ENCODE measurements around the gene POLE. TPM values are rescaled to one million over a fixed set of nuclear protein-coding genes. Genes with fewer than 3 reads are reported as not detected.
"Not testable (repeated sequence)": the region's sequence is repeated elsewhere in the genome, so short reads cannot be mapped to it uniquely, and the experiment has no call there.

Gene POLE
- total and polyA plus RNA-seq, 9 donors: 21.5 to 43.2 (median 31.4) TPM

DNA sequence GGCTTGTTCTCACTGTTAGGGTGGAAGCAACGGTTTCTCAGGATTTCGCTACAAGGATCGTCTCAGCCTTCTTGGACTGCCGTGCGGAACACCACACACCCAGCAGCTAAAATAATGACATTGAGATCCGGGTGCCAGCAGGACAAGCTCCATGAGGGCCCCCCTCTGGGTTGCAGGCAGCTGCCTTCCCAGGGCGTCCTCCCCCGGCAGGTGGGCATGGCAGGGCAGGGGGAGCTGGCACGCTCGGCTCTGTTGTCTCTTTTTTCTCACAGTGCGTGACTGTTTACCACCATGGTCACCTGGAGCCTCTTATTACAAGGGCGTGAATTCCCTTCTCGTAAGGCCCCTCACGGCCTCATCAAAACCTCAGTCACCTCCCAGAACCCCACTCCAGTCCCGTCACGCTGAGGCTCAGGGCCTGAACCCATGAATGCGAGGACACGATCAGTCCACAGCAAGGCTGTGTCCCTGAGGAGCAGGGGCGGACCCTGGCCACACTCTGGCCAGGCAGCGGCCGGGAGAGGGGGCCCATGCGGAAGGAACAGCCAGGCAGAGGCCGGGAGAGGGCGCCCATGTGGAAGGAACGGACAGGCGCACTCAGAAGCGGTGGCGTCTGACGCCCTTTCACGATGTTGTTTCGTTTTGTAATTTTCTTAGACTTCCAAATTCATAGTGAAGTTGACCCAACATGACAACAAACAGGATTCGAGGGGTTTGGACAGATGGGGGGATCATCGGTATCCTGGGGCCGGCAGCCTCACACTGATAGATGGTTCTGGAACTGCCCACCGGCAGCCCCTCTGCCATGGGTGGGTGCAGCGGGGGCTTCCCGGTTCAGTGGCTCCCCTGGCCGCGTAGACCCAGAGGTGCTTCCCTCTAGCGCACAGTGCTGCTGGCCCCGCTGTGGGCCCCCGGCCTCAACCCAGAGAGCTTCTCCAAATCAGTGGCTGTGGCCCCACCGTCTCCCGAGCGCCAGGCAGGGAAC is 86.8 kb downstream of the POLE start:
- H3K9me3 ChIP-seq (replicated peaks; ENCODE audit: control insufficient read depth, low read depth, low read length): no peaks in the 10 kb centered on the region
- WGBS (ENCODE audit: insufficient coverage): 32% methylated on average over 32 of the region's 45 CpGs
- H3K4me3 ChIP-seq (ENCODE audit: low read length): peak overlapping the region; percentile 50
- H3K27me3 ChIP-seq (ENCODE audit: control insufficient read depth, insufficient read depth, low read length): peaks cover 46% of the 10 kb centered on the region
- H3K36me3 ChIP-seq (ENCODE audit: control insufficient read depth, insufficient read depth, low read length): no peaks in the 10 kb centered on the region
- peak; percentile 90 for DNase-seq
- peaks cover 56% of the 10 kb centered on the region for H3K4me1 ChIP-seq (ENCODE audit: control insufficient read depth, insufficient read depth, low read length)
- H3K27ac ChIP-seq (ENCODE audit: low read length): peak overlapping the region; percentile 67

DNA sequence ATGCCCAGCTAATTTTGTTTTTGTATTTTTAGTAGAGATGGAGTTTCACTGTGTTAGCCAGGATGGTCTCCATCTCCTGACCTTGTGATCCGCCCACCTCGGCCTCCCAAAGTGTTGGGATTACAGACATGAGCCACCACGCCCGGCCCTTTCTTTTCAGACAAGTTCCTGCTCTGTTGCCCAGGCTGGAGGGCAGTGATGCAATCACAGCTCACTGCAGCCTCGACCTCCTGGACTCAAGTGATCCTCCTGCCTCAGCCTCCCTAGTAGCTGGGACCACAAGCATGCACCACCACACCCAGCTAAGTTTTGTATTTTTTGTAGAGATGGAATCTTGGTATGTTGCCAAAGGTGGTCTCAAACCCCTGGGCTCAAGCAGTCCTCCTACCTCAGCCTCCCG is 87.6 kb downstream of the POLE start:
- not testable (repeated sequence) for H3K9me3 ChIP-seq (replicated peaks; ENCODE audit: control insufficient read depth, low read depth, low read length); H3K27ac ChIP-seq (ENCODE audit: low read length); H3K4me3 ChIP-seq (ENCODE audit: low read length); H3K36me3 ChIP-seq (ENCODE audit: control insufficient read depth, insufficient read depth, low read length); DNase-seq
- H3K27me3 ChIP-seq (ENCODE audit: control insufficient read depth, insufficient read depth, low read length): peaks cover 43% of the 10 kb centered on the region
- H3K4me1 ChIP-seq (ENCODE audit: control insufficient read depth, insufficient read depth, low read length): peaks cover 55% of the 10 kb centered on the region
- 89% methylated on average over 4 of the region's 6 CpGs for WGBS (ENCODE audit: insufficient coverage)

DNA sequence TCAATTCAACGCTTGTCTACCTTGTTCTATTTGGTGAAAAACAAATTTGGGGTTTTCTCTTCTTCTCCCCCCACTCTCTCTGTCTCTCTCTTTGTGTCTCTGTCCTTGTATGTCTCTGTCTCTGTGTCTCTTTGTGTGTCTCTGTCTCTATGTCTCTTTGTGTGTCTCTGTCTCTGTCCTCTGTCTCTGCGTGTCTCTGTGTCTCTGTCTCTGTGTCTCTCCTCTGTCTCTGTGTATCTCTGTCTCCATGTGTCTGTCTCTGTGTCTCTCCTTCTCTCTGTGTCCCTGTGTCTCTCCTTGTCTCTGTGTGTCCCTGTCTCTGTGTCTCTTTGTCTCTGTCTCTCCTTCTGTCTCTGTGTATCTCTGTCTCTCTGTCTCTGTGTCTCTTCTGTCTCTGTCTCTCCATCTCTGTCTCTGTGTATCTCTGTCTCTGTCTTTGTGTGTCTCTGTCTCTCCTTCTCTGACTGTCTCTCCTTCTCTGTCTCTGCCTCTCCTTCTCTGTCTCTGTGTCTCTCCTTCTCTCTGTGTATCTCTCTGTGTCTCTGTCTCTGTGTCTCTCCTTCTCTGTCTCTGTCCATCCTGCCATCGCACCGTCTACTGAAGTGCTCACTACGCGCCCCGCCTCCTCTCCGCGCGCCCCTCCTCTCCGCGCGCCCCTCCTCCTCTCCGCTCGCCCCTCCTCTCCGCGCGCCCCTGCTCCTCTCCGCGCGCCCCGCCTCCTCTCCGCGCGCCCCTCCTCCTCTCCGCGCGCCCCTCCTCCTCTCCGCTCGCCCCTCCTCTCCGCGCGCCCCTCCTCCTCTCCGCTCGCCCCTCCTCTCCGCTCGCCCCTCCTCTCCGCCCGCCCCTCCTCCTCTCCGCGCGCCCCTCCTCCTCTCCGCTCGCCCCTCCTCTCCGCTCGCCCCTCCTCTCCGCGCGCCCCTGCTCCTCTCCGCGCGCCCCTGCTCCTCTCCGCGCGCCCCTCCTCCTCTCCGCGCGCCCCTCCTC is 89.5 kb downstream of the POLE start:
- no peaks in the 10 kb centered on the region for H3K9me3 ChIP-seq (replicated peaks; ENCODE audit: control insufficient read depth, low read depth, low read length)
- WGBS (ENCODE audit: insufficient coverage): 7% methylated on average over 5 of the region's 58 CpGs

DNA sequence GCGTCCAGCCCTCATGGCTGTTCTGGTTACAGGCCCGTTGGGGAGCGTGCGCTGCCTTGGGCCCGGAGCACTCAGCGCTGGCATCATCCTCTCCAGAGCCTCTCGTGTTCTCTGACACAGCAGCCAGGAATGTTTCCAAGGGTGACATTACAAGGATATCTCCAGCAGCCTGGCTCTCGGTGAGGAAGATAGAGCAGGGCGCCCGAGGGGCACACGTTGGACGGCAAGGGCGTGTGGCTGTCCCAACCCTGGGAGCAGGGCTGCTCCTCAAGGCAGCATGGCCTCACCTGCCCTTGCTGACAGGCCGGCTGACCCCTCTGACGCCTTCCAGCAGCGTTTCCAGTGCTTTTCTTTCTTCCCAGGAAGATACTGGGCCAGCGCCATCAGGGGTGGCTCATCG is 91.1 kb downstream of the POLE start:
- Histone ChIP-seq H3K27me3 (ENCODE audit: control insufficient read depth, insufficient read depth, low read length) (peaks cover 17% of the 10 kb centered on the region), H3K9me3 (replicated peaks; ENCODE audit: control insufficient read depth, low read depth, low read length) (no peaks in the 10 kb centered on the region), H3K27ac (ENCODE audit: low read length) (no peak overlapping the region), H3K36me3 (ENCODE audit: control insufficient read depth, insufficient read depth, low read length) (no peaks in the 10 kb centered on the region), H3K4me1 (ENCODE audit: control insufficient read depth, insufficient read depth, low read length) (peaks cover 29% of the 10 kb centered on the region), H3K4me3 (ENCODE audit: low read length) (no peak overlapping the region)
- DNase-seq: no peak
- WGBS (ENCODE audit: insufficient coverage): 71% methylated on average over 18 of the region's 18 CpGs

More for the DNA sequence above, 89.5 kb downstream of the POLE start:
- DNase-seq: peak; percentile 80
- Histone ChIP-seq H3K27ac (ENCODE audit: low read length) (peak overlapping the region; percentile 79), H3K4me1 (ENCODE audit: control insufficient read depth, insufficient read depth, low read length) (peaks cover 45% of the 10 kb centered on the region), H3K36me3 (ENCODE audit: control insufficient read depth, insufficient read depth, low read length) (no peaks in the 10 kb centered on the region), H3K27me3 (ENCODE audit: control insufficient read depth, insufficient read depth, low read length) (peaks cover 29% of the 10 kb centered on the region), H3K4me3 (ENCODE audit: low read length) (peak overlapping the region; percentile 34)

- peaks cover 13% of the 10 kb centered on the region for H3K27me3 ChIP-seq (ENCODE audit: control insufficient read depth, insufficient read depth, low read length)
- no peaks in the 10 kb centered on the region for H3K36me3 ChIP-seq (ENCODE audit: control insufficient read depth, insufficient read depth, low read length)
- H3K9me3 ChIP-seq (replicated peaks; ENCODE audit: control insufficient read depth, low read depth, low read length): no peaks in the 10 kb centered on the region
- H3K27ac ChIP-seq (ENCODE audit: low read length): no peak overlapping the region
- WGBS (ENCODE audit: insufficient coverage): 77% methylated on average over 3 of the region's 11 CpGs
- H3K4me3 ChIP-seq (ENCODE audit: low read length): no peak overlapping the region
- H3K4me1 ChIP-seq (ENCODE audit: control insufficient read depth, insufficient read depth, low read length): peaks cover 21% of the 10 kb centered on the region
- no peak for DNase-seq
Observed at GRCh38 chr12:132595183-132595582, 92.0 kb downstream of the POLE start.

- Histone ChIP-seq H3K27me3 (ENCODE audit: control insufficient read depth, insufficient read depth, low read length) (peaks cover 20% of the 10 kb centered on the region), H3K27ac (ENCODE audit: low read length) (no peak overlapping the region), H3K36me3 (ENCODE audit: control insufficient read depth, insufficient read depth, low read length) (no peaks in the 10 kb centered on the region), H3K4me1 (ENCODE audit: control insufficient read depth, insufficient read depth, low read length) (peaks cover 16% of the 10 kb centered on the region), H3K4me3 (ENCODE audit: low read length) (peak overlapping the region; percentile 7), H3K9me3 (replicated peaks; ENCODE audit: control insufficient read depth, low read depth, low read length) (no peaks in the 10 kb centered on the region)
- 10% methylated on average over 10 of the region's 11 CpGs for WGBS (ENCODE audit: insufficient coverage)
- DNase-seq: peak; percentile 97
Observed at GRCh38 chr12:132593938-132594358, 93.2 kb downstream of the POLE start.

DNA sequence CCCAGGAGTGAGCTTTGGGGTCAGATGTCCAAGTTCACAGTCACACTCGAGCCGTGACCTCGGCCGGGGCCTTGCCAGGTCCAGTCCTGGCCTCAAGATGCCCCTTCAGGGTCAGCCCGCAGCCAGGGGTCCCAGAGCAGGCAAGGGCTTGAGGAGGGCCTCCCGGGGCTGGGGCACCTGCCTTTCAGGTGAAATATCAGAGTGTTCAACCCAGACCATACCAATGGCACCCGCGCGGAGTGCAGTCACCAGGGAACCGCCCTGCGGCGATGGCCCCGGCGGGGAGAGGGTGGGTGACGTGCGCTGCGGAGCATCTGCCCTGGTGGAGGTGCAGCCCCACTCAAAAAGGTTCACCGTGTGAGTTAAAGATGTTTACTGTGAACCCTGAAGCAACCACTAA is 93.6 kb downstream of the POLE start:
- H3K36me3 ChIP-seq (ENCODE audit: control insufficient read depth, insufficient read depth, low read length): no peaks in the 10 kb centered on the region
- H3K4me3 ChIP-seq (ENCODE audit: low read length): peak overlapping the region; percentile 7
- no peak overlapping the region for H3K27ac ChIP-seq (ENCODE audit: low read length)
- no peaks in the 10 kb centered on the region for H3K9me3 ChIP-seq (replicated peaks; ENCODE audit: control insufficient read depth, low read depth, low read length)
- peaks cover 21% of the 10 kb centered on the region for H3K27me3 ChIP-seq (ENCODE audit: control insufficient read depth, insufficient read depth, low read length)
- H3K4me1 ChIP-seq (ENCODE audit: control insufficient read depth, insufficient read depth, low read length): peaks cover 12% of the 10 kb centered on the region
- 64% methylated on average over 6 of the region's 18 CpGs for WGBS (ENCODE audit: insufficient coverage)
- no peak for DNase-seq

DNA sequence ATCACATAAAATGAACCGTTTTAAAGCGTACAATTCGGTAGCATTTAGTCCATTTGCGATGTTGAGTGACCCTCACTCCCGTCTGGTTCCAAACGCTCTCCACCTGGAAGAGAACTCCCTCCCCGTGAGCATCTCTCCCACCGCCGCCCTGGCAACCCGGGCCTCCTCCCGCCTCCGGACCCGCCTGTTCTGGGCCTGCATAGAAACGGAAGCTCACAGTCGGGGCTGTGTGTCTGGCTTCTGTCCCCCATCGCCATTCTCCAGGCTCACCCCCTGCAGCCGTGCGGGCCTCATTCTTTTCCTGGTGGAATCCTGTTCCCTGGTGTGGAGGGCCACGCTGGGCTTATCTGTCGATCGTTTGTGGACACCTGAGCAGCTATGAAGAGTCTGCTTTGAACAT is 94.1 kb downstream of the POLE start:
- H3K27ac ChIP-seq (ENCODE audit: low read length): no peak overlapping the region
- DNase-seq: no peak
- peaks cover 12% of the 10 kb centered on the region for H3K4me1 ChIP-seq (ENCODE audit: control insufficient read depth, insufficient read depth, low read length)
- H3K4me3 ChIP-seq (ENCODE audit: low read length): no peak overlapping the region
- no peaks in the 10 kb centered on the region for H3K9me3 ChIP-seq (replicated peaks; ENCODE audit: control insufficient read depth, low read depth, low read length)
- H3K36me3 ChIP-seq (ENCODE audit: control insufficient read depth, insufficient read depth, low read length): no peaks in the 10 kb centered on the region
- H3K27me3 ChIP-seq (ENCODE audit: control insufficient read depth, insufficient read depth, low read length): peaks cover 24% of the 10 kb centered on the region
- 69% methylated on average over 21 of the region's 21 CpGs for WGBS (ENCODE audit: insufficient coverage)

GRCh38 chr12:132592282-132592970 is 94.7 kb downstream of the POLE start:
- Histone ChIP-seq H3K4me3 (ENCODE audit: low read length) (no peak overlapping the region), H3K36me3 (ENCODE audit: control insufficient read depth, insufficient read depth, low read length) (no peaks in the 10 kb centered on the region), H3K27ac (ENCODE audit: low read length) (no peak overlapping the region), H3K27me3 (ENCODE audit: control insufficient read depth, insufficient read depth, low read length) (peaks cover 25% of the 10 kb centered on the region), H3K4me1 (ENCODE audit: control insufficient read depth, insufficient read depth, low read length) (peaks cover 10% of the 10 kb centered on the region), H3K9me3 (replicated peaks; ENCODE audit: control insufficient read depth, low read depth, low read length) (no peaks in the 10 kb centered on the region)
- no peak for DNase-seq
- 79% methylated on average over 35 of the region's 38 CpGs for WGBS (ENCODE audit: insufficient coverage)
